Occipital lobe (tissue), 2 donors: ENCODE results near the gene MYOCD. TPM values are rescaled to one million over a fixed set of nuclear protein-coding genes. Genes with fewer than 3 reads are reported as not detected.

Source experiments
- DNase-seq: peaks from one replicate; lab custom pipeline; 2025; lab: John Stamatoyannopoulos, UW
- total RNA-seq: library from RNA; depleted of rRNA; stranded (reverse); fragments of >200 nt; gene quantifications from one replicate; pipeline ENCODE4 v1.2.3, GENCODE V29; 2014

MYOCD gene
- total RNA-seq, 1 donor from 2014 or later: 0.16 TPM

DNA sequence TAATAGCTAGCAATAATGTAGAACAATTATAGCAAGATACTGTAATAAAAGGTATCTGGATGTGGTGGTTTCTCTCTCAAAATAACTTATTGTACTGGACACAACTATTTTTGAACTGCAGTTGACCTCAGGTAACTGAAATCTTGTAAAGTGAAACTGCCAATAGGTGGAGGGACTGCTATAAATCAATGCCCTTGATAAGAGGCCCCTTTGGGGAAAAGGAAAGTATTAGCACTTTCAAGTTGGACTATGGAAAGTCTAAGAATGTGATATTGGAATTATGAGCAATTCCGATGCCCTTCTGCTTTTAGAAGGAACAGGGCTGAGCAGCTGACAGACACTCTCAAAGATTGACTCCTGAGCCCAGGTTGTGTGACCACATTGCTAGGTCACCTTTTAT is 79.1 kb downstream of the MYOCD start:
- no peak for DNase-seq

- no peak for DNase-seq
Observed at GRCh38 chr17:12745486-12745885, 79.8 kb downstream of the MYOCD start.

DNA sequence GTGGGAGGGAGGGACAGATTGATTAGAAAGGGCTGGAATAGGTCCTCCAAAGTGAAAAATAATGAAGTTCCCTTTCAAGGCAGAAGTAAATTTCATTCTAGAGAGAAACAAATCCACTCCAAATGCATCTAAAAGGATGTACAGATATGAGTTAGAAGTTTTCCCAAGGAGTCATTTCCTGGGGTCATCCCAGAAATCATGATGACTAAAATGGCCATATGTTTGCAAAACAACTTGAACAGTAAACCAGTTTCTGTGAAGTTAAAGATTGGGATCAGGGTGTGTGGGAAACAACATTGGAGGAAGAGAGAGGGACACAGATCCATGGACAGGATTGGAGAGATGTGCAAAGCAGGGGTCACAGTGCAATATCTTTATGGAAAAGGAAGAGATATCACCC is 91.1 kb downstream of the MYOCD start:
- DNase-seq: no peak

GRCh38 chr17:12759090-12759489 is 93.4 kb downstream of the MYOCD start:
- no peak for DNase-seq

DNA sequence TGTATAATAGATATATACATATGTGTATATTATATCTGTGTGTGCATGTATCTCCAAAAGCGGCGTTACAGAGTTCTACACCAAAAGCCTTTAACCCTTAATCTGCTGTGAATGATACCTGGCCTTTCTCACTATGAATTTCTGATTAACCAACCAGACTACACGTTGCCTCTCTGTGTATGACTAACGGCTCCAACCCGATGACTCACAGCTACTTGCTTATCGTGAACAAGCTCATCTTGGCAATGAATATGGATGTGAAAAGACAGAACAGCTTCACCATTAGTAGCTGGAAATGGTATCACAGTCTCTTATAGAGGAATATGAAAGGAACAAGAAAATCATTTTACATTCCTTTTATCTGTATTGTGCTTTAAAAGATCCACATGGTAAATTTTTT is 99.9 kb downstream of the MYOCD start:
- peak; percentile 16 for DNase-seq

- DNase-seq: no peak
Observed at GRCh38 chr17:12768255-12768654, 102.6 kb downstream of the MYOCD start.

DNA sequence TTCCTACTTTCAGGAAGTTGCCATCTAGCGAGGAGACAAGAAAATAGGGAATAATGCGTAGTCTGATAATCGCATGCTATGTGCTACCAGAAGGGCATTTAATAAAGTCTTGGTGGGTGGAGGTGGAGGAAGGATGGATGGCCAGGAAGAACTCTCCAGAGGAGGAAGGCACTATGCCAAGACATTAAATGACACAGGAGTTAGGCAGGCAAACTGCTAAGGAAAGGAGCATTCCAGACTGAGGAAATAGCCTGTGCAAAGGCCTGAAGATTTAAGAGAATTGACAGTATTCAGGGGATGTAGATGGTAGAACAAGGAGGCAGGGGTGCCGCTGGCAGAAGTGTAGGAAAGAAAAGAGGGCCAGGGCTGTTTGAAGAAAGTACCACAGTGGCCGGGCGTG is 104.3 kb downstream of the MYOCD start:
- DNase-seq: no peak

DNA sequence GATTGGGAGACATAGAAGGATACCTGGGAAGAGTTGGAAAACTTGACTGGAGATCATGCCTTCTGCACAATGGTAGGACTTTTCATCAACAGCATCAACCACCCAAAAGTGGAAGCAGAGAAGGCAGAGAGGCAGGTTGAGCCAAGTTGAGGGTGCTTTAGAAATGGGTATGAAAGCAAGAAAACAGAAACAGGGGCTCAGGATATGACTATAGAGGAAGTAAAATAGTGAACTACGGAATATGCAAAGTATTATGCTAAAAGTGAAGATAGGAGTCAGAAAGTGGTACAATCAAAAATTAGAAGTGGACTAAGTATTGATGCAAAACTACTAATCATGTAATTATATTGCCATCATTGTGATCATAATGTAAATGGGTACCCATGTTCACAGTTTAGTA is 107.5 kb downstream of the MYOCD start:
- DNase-seq: no peak

- DNase-seq: no peak
Observed at GRCh38 chr17:12789075-12789480, 123.4 kb downstream of the MYOCD start.

DNA sequence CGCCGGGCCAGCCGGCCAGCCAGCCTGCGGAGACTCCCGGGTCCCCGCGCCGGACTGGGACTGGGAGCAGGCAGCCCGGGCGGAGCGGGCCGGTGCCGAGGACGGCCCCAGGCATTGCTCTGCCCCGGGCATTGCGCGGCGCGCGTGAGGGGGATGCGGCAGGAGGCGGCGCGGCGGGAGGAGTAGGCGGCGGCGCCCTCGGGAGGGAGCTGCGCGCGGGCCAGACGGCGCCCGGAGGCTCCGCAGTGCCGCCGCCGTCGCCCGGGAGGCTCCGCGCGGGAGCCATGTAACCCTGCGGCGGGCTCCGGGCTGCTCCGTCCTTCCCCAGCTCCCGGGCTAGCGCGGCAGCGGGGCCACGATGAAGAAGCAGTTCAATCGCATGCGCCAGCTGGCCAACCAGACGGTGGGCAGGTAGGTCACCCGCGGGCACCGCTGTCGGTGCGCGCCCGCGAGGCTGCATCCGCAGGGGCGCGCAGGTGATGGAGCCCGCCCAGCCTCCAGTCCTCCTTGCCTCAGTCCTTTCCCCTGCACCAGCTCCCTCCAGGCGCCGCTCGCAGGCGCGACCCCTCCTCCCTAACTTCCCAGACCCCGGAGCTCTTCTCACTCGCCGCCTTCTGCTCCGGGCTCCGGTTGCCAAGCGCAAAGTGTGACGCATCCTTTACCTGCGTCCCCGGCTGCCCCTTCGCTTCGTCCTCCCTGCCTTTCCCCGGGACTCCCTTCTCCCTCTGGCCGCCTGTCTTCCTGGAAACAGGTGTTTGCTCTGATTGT is 124.0 kb downstream of the MYOCD start, which contains the start of gene ARHGAP44:
TSS of gene ARHGAP44 (plus strand) at position 18 of the 768 bp plus-strand sequence. CDS start at position 359, 341 bp downstream.
- peak; percentile 65 for DNase-seq

DNA sequence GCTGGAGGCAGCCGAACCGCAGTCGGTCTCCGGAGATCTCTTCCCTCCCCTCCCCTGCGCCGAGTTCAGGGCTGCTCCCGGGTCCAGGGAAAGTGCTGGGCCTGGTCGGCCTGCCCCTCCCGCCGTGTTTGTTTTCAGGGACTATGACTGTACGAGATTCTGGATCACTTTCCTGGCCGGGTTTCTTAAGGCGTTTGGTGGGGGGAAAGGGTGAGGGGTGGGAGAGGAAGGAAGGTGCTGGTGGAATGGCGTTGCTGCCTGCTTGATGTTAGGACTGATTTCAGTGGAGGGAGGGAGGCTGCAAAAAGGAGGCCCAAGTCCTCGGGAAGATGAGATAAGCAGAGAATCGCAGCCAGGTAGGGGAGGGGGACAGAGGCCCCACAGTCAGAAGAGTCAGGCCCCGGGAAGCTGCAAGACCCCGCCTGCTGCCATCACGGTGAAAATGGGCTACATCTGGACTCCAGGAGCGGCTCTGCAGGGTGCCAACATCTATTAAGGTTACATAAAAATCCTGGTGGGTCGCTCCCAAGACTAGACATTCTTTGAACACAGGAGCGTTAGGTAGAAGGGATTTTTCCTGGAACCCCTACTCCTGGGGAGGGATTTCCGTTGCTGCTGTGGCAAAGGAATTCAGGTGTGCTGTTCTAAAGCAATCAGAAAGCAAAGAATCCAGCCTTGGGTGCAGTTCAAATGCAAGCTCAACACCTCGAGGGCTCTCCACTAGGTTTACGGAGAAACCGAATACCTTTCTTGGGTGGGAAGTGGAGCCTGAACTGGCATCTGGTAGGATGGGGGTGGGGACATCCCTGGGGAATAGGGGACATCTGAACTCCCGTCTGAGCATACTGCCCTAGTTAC is 124.8 kb downstream of the MYOCD start:
- no peak for DNase-seq

DNA sequence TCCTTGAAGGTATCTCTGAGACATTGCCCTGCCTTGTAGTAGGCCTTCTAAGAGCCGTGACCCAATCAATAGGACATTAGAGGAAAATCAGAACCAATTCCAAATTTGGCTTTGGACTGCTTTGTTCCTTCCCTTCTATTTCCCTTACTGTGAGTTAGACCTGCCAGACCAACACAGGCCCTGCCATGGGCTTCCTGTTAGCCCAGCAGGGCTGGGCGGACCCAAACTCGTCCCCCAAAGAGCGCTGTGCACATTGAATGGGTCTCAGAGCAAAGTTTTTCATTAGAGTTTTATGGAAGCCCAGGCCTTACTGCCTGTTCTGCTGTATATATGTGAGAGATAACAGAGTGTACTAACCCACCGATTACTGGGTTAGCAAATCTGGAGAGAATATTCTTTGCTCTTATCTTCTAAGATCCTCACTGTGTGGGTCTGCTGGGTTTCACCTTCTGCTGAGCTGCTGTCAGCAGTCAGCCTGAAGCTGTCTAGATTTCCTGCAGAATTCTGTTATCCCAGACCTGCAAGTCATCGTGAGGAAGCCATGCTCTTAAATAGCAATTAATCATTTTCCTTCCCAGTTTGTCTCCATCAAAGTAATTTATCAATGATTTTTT is 129.3 kb downstream of the MYOCD start:
- DNase-seq: no peak

GRCh38 chr17:12800855-12801365 is 135.2 kb downstream of the MYOCD start:
- DNase-seq: no peak

- no peak for DNase-seq
Observed at GRCh38 chr17:12806630-12807029, 140.9 kb downstream of the MYOCD start.

- DNase-seq: no peak
Observed at GRCh38 chr17:12808723-12809122, 143.0 kb downstream of the MYOCD start.

DNA sequence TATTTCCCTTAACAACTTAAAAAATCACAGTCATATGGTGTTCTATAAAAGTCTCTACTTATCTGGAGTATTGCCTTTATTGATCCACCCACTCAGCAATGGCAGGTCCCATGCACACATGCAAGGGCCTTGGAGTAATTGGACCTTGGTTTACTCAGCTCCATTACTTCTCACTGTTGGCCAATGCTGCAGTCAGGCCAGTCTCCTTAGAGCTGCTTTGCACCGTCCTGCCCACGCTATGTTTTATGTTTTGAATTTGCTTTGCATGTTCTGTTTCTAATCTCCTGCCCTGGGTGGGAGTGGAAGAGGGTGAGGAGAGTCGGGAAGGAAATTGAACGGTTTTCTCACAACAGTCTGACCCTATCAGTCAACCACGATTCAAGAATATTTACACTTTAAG is 147.2 kb downstream of the MYOCD start:
- DNase-seq: no peak

DNA sequence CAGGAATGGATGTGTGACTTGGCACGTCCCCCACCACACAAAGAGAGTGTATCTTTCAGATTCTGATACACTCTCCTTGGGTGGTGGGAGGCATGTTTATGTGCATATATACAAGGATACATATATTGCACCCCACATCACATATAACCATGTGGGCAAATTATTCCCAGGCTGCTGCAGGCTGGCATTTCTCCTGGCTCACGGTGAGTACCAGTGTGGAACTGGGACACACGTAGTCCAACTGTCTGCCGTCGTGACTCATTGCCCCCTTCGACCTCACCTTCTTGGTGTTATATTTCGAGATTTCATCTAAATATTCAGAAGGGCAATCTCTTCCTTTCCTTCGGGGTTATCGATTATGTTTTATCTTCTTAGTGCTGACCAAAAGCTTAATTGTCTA is 148.0 kb downstream of the MYOCD start:
- no peak for DNase-seq

DNA sequence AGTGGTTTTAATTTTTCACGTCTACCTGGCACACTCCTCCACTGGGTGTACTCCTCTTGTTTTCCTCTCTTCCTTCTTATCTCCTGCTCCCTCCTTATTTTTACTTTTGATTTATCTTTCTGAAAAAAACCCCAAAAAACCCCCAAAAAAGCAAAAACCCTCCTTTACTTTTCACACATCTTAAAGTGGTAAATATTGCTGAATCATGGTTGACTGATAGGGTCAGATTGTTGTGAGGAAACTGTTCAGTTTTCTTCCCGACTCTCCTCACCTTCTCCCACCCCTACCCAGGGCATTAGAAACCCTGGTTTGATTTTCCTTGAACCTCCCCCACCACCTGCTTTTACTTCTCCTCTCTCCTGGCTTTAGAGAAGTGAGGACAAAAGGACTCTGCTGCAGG is 149.0 kb downstream of the MYOCD start:
- no peak for DNase-seq

DNA sequence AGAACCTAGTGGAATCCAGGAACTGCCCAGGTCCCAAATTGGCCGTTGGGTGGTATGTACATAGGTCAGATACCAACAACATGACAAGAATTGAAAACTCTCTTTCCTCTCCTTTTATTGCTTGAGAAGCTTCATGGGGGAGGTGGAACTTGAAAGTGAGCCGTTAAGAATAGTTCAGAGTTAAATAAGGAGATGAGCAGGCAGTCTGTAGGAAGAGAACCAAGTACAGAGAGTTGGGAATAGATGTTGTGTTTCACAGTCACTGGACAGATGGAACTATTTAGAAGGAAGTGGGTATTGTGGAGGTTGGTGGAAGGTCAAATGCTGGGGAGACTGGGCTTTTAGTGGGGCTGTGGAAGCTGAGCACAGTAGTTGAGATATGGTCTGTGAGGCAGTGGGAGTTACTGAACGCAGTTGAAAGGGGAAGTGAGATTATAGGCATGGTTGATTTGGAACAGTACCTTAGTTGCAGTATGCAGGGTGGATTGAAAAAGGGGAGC is 150.0 kb downstream of the MYOCD start:
- no peak for DNase-seq
